Glutamatergic neuron (in vitro differentiated cells): ENCODE results near the gene GPR4. TPM values are rescaled to one million over a fixed set of nuclear protein-coding genes. Genes with fewer than 3 reads are reported as not detected.

Experiments
- DNase-seq: peaks from one replicate; pipeline ENCODE4 v3.0.0; 2022
- H3K27ac Mint-ChIP-seq: one replicate; pipeline ENCODE4 v1.8.0; 2020; ENCODE audit warnings: mild to moderate bottlenecking, mixed read lengths, inconsistent platforms; ENCODE audit not compliant: unreplicated experiment
- H3K27me3 Mint-ChIP-seq: one replicate; pipeline ENCODE4 v1.8.0; 2020; ENCODE audit warnings: mild to moderate bottlenecking, moderate library complexity, mixed read lengths, inconsistent platforms; ENCODE audit not compliant: unreplicated experiment
- H3K36me3 Mint-ChIP-seq: one replicate; pipeline ENCODE4 v1.8.0; 2020; ENCODE audit warnings: mild to moderate bottlenecking, mixed read lengths, inconsistent platforms; ENCODE audit not compliant: unreplicated experiment
- H3K4me1 Mint-ChIP-seq: one replicate; pipeline ENCODE4 v1.8.0; 2020; ENCODE audit warnings: mild to moderate bottlenecking, low read depth, mixed read lengths, inconsistent platforms; ENCODE audit not compliant: unreplicated experiment
- H3K4me3 Mint-ChIP-seq: one replicate; pipeline ENCODE4 v1.8.0; 2020; ENCODE audit warnings: mild to moderate bottlenecking, mixed read lengths, inconsistent platforms; ENCODE audit not compliant: unreplicated experiment
- H3K9me3 Mint-ChIP-seq: one replicate; pipeline ENCODE4 v1.8.0; 2020; ENCODE audit warnings: mild to moderate bottlenecking, moderate library complexity, mixed read lengths, inconsistent platforms; ENCODE audit not compliant: unreplicated experiment
- CTCF ChIP-seq: fragments of 200-600 bp; sonication (generic); IDR thresholded peaks from one replicate; pipeline ENCODE4 v1.5.0; 2021; ENCODE audit not compliant: partially characterized antibody, unreplicated experiment
- total RNA-seq: library from RNA; stranded (reverse); fragmentation: NEBNext Ultra II Directional; extraction: Animal tissue kit (Norgen Biotek cat#: 25700); gene quantifications from one replicate; pipeline ENCODE4 v1.2.1, GENCODE V29; 2021; ENCODE audit not compliant: unreplicated experiment

Gene GPR4
- total RNA-seq, 1 donor from 2014 or later: not detected

DNA sequence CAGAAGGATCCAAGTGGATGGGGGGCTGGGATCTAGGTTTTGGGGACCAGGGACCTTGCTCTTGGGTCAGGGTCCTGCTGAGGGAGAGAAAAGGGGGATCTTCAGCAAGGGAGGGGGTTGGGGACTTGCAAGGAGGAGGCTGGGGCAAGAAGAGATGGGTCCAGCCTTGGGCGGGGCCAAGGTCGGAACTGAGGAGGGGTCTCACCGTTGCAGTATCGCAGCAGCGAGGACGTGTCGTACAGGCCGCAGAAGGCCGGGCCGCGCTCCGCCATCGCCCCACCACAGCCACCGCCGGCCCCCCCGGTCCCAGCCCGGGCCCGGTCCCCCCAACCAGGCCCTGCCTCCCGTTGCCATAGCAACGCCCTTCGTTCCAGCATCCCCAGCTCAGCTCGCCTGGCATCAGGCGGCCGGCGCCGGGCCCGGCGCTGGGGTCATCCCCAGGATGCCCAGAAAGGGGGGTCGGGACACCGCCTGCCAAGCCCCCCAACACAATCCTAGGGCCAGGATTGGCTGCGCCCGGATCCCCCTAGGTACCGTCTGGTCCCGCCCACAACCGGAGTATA is 43.1 kb upstream of the GPR4 start:
- Mint-ChIP-seq H3K36me3 (peaks cover 8% of the 10 kb centered on the region), H3K27me3 (peaks cover 7% of the 10 kb centered on the region), H3K27ac (no peak overlapping the region), H3K4me3 (peak overlapping the region; percentile 90), H3K4me1 (peaks cover 11% of the 10 kb centered on the region), H3K9me3 (peaks cover 6% of the 10 kb centered on the region)
- DNase-seq: no peak
- no peak for TF ChIP-seq CTCF

- Mint-ChIP-seq H3K27me3 (peaks cover 7% of the 10 kb centered on the region), H3K36me3 (peaks cover 8% of the 10 kb centered on the region), H3K4me1 (peaks cover 11% of the 10 kb centered on the region), H3K4me3 (peak overlapping the region; percentile 90), H3K9me3 (peaks cover 7% of the 10 kb centered on the region), H3K27ac (peak overlapping the region; percentile 60)
- peak; percentile 32 for DNase-seq
- no peak for TF ChIP-seq CTCF
Measured at GRCh38 chr19:45643927-45644771, 42.1 kb upstream of the GPR4 start.

DNA sequence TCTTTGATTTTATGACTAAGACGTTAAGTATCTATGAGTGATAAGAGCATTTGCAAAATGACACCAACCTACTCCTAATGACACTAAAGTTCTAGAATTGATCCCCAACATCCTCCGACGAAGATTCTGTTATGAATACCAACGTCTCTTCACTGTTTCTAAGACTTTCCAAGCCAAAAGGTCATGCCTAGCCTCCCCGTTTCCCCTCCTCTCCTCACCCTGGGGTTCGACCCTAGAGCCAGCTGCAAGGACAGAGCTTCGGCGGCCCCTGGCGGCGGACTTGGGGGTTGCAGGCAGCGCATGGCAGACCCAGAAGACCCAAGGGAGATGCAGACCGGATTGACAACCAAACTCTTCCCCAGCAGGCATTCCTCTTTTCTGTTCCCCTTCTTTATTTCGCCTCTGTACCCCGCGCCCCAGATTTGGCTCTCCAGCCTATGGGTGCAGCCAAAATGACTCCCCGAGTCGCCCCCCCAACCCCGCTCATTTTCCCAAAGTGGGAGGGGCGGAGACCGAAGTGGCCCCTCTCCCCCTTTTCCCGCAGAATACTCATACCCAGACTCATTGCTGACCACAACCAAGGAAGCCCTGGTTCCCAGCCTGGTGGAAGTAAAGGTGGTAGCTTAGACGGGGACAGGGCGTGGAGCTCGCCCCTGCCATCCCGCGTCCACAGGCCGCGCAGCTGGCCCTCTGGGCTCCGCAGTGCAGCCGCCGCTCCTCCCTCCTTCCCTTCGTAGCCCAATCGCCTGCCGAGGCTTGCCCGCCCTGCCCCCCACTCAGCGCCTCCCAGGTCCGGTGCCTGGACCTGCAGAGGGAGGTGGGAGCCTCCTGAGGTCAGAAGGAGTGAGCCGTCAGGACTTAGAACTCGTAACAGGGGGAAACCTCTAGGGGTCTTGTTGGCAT is 41.3 kb upstream of the GPR4 start:
- Mint-ChIP-seq H3K27me3 (peaks cover 7% of the 10 kb centered on the region), H3K27ac (peak overlapping the region; percentile 72), H3K36me3 (peaks cover 8% of the 10 kb centered on the region), H3K9me3 (peaks cover 7% of the 10 kb centered on the region), H3K4me3 (peak overlapping the region; percentile 90), H3K4me1 (peaks cover 16% of the 10 kb centered on the region)
- DNase-seq: peak; percentile 96
- peak; percentile 99 for TF ChIP-seq CTCF

DNA sequence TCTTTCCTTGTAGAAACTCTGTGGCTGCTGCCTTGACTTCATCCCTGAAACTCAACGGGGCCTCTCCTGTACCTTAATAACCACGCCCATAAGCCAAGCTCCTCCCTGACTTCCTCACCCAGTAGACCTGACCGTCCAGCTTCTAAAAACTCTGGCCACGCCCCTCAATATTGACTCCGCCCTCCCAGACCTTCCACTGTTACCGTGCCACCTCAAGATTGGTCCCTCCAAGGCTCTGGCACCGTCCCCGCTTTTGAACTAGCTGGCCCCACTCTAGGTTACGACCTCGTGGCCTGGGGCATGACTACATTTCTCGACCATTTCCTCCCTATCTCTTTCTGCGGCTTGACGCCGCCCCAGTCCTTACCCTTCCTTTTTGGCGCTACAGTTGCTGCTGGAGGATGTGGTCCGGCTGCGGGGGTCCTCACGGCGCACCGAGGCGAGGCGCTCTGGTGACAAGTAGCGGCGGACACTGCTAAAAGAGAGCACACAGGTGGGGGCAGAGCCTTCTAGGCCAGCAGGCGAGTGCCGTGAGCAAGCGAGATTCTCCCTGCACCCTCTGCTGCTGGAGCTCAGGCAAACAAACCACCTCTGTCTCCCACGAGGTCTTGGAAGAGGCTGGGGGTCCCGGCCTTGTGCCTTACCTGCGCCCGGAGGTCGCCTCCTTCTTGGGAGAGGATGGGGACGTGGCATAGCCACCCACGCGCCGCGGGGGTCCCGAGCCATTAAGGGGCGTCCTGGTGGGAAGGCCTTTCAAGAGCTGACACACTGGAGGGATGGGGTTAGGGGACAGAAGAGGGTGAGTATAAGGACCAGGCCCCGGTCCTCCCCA is 39.5 kb upstream of the GPR4 start:
- peak overlapping the region; percentile 86 for H3K4me3 Mint-ChIP-seq
- H3K27ac Mint-ChIP-seq: peak overlapping the region; percentile 10
- H3K27me3 Mint-ChIP-seq: peaks cover 7% of the 10 kb centered on the region
- peak; percentile 58 for DNase-seq
- peaks cover 16% of the 10 kb centered on the region for H3K4me1 Mint-ChIP-seq
- peaks cover 8% of the 10 kb centered on the region for H3K36me3 Mint-ChIP-seq
- peaks cover 7% of the 10 kb centered on the region for H3K9me3 Mint-ChIP-seq
- no peak for TF ChIP-seq CTCF
